Activated naive CD8-positive, alpha-beta T cell treated with anti-CD3 and anti-CD28 coated beads, Interleukin-2, amount 50 U/mL, for 24 hours (primary cell): ENCODE results near the gene SBSN.

Experiments used
- ATAC-seq: fragments of 150-1000 bp; cut with Tn5 transposase; one replicate; pipeline ENCODE4 v1.10.0; 2021
- DNase-seq: peaks from one replicate; pipeline ENCODE4 v3.0.0; 2021
- H3K27ac Mint-ChIP-seq: one replicate; pipeline ENCODE4 v1.8.0; 2021; ENCODE audit warnings: mild to moderate bottlenecking, mixed read lengths
- H3K27me3 Mint-ChIP-seq: one replicate; pipeline ENCODE4 v1.8.0; 2021; ENCODE audit warnings: mixed read lengths
- H3K36me3 Mint-ChIP-seq: one replicate; pipeline ENCODE4 v1.8.0; 2021; ENCODE audit warnings: low read depth, mixed read lengths
- H3K4me1 Mint-ChIP-seq: one replicate; pipeline ENCODE4 v1.8.0; 2021; ENCODE audit warnings: mixed read lengths
- H3K4me3 Mint-ChIP-seq: one replicate; pipeline ENCODE4 v1.8.0; 2021; ENCODE audit warnings: mild to moderate bottlenecking, moderate library complexity, mixed read lengths
- H3K9me3 Mint-ChIP-seq: one replicate; pipeline ENCODE4 v1.8.0; 2021; ENCODE audit warnings: mixed read lengths

SBSN gene

GRCh38 chr19:35529241-35530218 is 1.4 kb upstream of the SBSN start:
- Mint-ChIP-seq H3K9me3 (no peaks in the 10 kb centered on the region), H3K27ac (no peak overlapping the region), H3K27me3 (peaks cover 28% of the 10 kb centered on the region), H3K4me3 (no peak overlapping the region), H3K36me3 (no peaks in the 10 kb centered on the region), H3K4me1 (peaks cover 13% of the 10 kb centered on the region)
- ATAC-seq (no peak), DNase-seq (no peak)

DNA sequence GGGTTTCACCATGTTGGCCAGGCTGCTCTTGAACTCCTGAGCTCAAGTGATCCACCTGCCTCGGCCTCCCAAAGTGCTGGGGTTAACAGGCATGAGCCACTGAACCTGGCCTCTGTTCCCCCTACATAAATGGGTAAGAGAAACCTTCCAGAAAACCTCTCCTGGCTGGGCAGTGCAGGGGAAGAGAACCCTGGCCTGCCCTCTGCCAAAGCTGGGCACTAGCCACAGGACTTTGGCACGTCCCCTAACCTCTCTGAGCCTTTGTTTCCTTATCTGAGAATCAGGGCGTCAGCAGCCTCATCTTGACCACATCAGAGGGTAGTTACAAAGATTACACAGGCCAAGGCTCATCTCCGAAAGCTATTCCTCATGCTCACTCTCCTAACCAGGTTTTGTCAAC is 2.2 kb downstream of the SBSN start:
- Mint-ChIP-seq H3K27ac (no peak overlapping the region), H3K9me3 (no peaks in the 10 kb centered on the region), H3K27me3 (peaks cover 18% of the 10 kb centered on the region), H3K4me3 (no peak overlapping the region), H3K4me1 (no peaks in the 10 kb centered on the region), H3K36me3 (no peaks in the 10 kb centered on the region)
- no peak for DNase-seq
- ATAC-seq = no peak

DNA sequence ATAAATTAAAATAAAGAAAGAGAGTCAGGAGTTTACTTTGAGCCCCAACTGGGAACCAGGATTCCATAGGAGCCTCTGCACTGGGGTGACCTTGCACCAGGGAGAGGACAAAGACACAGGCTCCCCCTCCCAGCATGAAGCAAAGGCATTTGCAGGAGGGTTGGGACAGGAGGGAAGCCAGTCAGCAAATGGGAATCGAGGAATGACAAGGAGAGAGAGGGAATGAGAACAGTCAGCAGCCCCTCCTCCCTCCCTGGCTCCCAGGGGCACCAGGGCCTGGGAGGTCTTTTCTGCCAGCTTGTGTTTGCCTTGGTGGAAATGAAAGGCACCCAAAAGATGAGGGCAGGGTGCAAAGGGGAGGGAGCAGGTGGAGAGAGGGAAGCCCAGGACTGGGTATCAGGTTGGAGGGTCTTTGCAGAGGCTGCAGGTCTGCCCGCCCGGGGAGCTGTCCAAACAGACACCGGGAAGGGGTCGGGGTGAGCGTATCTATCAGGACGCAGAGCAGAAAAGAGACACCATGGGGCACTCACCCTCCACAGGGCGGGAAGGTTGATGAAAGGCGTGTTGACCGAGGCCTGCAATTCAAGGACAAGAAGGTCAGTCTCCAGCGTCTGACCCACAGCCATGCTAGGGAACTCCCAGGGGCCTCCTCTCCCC is 3.8 kb downstream of the SBSN start:
- Mint-ChIP-seq H3K27ac (no peak overlapping the region), H3K9me3 (no peaks in the 10 kb centered on the region), H3K4me3 (no peak overlapping the region), H3K4me1 (no peaks in the 10 kb centered on the region), H3K36me3 (no peaks in the 10 kb centered on the region), H3K27me3 (peaks cover 21% of the 10 kb centered on the region)
- ATAC-seq = no peak
- no peak for DNase-seq

- no peaks in the 10 kb centered on the region for H3K4me1 Mint-ChIP-seq
- H3K36me3 Mint-ChIP-seq = no peaks in the 10 kb centered on the region
- no peaks in the 10 kb centered on the region for H3K9me3 Mint-ChIP-seq
- H3K27ac Mint-ChIP-seq = no peak overlapping the region
- no peak overlapping the region for H3K4me3 Mint-ChIP-seq
- DNase-seq = no peak
- no peak for ATAC-seq
- H3K27me3 Mint-ChIP-seq = peaks cover 10% of the 10 kb centered on the region
Observed at GRCh38 chr19:35522745-35523327, 5.3 kb downstream of the SBSN start.

GRCh38 chr19:35521124-35521743 is 6.9 kb downstream of the SBSN start:
- no peak for DNase-seq
- no peaks in the 10 kb centered on the region for H3K4me1 Mint-ChIP-seq
- H3K36me3 Mint-ChIP-seq = no peaks in the 10 kb centered on the region
- no peak for ATAC-seq
- no peak overlapping the region for H3K4me3 Mint-ChIP-seq
- no peaks in the 10 kb centered on the region for H3K9me3 Mint-ChIP-seq
- H3K27ac Mint-ChIP-seq = no peak overlapping the region
- H3K27me3 Mint-ChIP-seq = peaks cover 9% of the 10 kb centered on the region

DNA sequence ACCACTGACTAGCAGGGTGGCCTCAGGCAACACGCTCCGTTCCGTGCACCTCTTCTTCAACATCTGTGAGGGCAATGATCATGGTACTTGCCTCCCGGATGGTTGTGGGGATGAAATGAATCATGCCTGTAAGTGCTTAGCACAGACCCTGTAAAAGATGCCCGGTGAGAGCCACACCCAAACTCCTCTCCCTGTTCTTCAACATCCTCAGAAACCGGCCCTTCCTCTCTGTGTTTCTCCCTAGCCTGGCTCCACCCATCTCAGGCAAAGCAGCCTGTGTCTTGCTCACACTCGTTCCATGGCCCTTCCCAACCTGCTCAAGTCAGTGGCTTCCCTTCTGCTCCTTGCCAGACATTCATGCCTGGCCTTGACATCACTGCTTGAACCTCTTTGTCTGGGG is 8.8 kb downstream of the SBSN start:
- H3K4me3 Mint-ChIP-seq = no peak overlapping the region
- no peak for ATAC-seq
- H3K27ac Mint-ChIP-seq = no peak overlapping the region
- H3K36me3 Mint-ChIP-seq = no peaks in the 10 kb centered on the region
- DNase-seq = no peak
- H3K4me1 Mint-ChIP-seq = no peaks in the 10 kb centered on the region
- no peaks in the 10 kb centered on the region for H3K9me3 Mint-ChIP-seq
- peaks cover 11% of the 10 kb centered on the region for H3K27me3 Mint-ChIP-seq

- peaks cover 13% of the 10 kb centered on the region for H3K27me3 Mint-ChIP-seq
- ATAC-seq = no peak
Observed at GRCh38 chr19:35518313-35518712, 9.8 kb downstream of the SBSN start.

GRCh38 chr19:35517342-35517741 is 10.8 kb downstream of the SBSN start:
- no peaks in the 10 kb centered on the region for H3K9me3 Mint-ChIP-seq
- H3K36me3 Mint-ChIP-seq = no peaks in the 10 kb centered on the region
- no peak overlapping the region for H3K4me3 Mint-ChIP-seq
- H3K4me1 Mint-ChIP-seq = no peaks in the 10 kb centered on the region
- ATAC-seq = no peak
- H3K27ac Mint-ChIP-seq = no peak overlapping the region
- no peak for DNase-seq
- H3K27me3 Mint-ChIP-seq = peaks cover 20% of the 10 kb centered on the region

More at GRCh38 chr19:35518313-35518712, 9.8 kb downstream of the SBSN start:
- H3K9me3 Mint-ChIP-seq = no peaks in the 10 kb centered on the region
- H3K4me3 Mint-ChIP-seq = no peak overlapping the region
- H3K27ac Mint-ChIP-seq = no peak overlapping the region
- DNase-seq = no peak
- H3K4me1 Mint-ChIP-seq = no peaks in the 10 kb centered on the region
- H3K36me3 Mint-ChIP-seq = no peaks in the 10 kb centered on the region

GRCh38 chr19:35516310-35516709 is 11.8 kb downstream of the SBSN start:
- Mint-ChIP-seq H3K27ac (no peak overlapping the region), H3K36me3 (no peaks in the 10 kb centered on the region), H3K4me3 (no peak overlapping the region), H3K9me3 (no peaks in the 10 kb centered on the region), H3K4me1 (no peaks in the 10 kb centered on the region), H3K27me3 (peaks cover 28% of the 10 kb centered on the region)
- ATAC-seq (no peak), DNase-seq (no peak)

DNA sequence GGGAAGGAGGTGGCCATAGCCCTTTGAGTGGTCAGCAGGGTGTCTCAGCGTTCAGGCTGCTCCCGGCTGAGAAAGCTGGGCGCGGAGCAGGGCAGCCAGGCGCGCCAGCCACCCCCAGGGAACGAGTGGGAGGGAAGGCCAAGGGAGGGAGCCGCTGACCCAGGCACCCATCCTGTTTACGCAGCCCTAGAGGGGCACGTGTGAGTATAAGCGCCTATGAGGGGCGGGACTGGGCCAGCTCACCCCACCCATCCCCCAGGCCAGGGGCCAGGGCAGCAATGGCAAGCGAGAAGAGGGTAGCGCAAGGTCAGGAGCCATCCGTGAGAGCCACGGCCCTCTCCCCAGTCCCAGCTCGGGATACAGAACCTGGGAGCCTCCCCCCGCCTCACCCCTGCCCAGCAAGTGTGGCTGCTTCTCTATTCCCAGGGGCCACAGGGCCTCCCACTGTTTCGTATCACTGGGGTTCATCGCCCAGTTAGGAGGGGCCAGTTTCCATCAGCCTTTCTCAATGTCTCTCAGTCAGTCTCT is 13.8 kb downstream of the SBSN start:
- Mint-ChIP-seq H3K9me3 (no peaks in the 10 kb centered on the region), H3K4me1 (peaks cover 11% of the 10 kb centered on the region), H3K4me3 (no peak overlapping the region), H3K27me3 (peaks cover 42% of the 10 kb centered on the region), H3K27ac (no peak overlapping the region), H3K36me3 (no peaks in the 10 kb centered on the region)
- ATAC-seq (no peak), DNase-seq (no peak)

DNA sequence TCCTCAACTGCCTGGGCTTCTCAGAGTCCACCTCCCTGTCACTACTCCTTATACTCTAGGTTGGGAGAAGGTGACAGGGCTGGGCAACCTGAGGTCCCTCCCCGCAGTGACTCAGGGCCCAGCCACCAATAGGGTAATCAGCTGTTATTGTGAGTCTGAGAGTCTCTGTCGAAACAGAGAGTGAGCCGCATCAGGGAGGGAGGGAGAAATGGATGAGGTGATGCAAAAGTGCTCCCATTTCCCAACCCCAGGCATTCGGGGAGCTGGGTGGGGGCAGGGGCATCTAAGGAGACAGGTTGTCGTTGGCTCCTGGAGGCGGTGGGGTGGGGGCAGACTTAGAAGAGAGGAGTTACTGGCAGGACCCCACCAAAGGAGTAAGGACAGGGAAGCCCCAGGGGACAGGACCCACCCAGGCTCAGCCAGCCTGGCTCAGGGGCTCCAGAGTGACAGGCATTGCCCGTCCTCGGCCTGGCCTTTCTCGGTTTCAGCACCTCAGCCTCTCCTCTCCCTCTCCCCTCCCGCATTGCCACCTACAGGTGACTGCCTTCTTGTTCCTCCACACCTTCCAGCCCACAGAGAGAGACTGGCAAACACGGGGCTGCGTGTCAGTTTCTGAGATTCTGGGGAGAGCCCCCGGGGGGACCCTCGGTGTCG is 14.4 kb downstream of the SBSN start, which contains the start of gene DMKN:
Gene DMKN, minus strand, starts transcription at position 22 of the 654 bp plus-strand sequence. CDS start 174 bp downstream, outside the sequence.
- Mint-ChIP-seq H3K27ac (no peak within 1 kb of the TSS), H3K4me3 (no peak within 1 kb of the TSS)

DNA sequence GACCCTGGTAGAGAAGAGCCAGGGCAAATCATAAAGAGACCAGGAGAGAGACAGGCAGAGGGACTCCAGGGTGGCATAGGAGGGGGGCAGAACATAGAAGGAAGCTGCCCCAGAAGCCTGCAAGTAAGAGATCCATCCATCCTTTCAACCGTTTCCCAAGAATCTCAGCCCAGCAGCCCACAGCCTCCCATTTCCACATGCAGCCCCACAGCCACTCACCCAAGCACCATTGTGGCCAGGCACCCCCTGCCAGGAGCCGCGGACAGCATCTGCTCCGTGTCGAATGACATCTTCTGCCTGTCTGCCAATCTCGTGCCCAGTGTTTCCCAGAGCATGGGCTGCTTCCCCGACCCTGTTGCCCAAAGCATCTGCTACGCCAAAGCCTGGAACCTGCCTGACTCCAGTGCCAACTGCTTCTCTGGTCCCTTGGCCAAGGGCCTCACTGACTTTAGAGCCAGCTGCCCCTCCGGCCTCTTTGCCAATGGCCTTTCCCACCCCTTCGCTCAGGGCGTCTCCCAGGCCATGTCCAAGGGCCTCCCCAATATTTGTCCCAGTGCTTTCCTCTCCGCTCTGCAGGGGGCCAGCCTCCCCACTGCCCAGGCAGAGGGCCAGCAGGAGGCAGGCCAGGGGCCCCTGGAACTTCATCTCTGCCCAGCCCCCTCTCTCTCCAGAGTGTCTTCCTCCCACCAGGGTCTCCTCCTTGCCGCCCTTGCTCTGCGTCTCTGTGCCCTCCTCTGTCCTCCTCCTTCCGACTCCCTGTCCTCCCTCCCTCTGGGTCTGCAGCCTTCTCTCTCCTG is 15.1 kb downstream of the SBSN start:
- no peaks in the 10 kb centered on the region for H3K9me3 Mint-ChIP-seq

More for the DNA sequence above, 14.4 kb downstream of the SBSN start, which contains the start of gene DMKN:
- Mint-ChIP-seq H3K27me3 (peaks cover 44% of the 10 kb centered on the region), H3K9me3 (no peaks in the 10 kb centered on the region), H3K4me1 (peaks cover 13% of the 10 kb centered on the region), H3K36me3 (no peaks in the 10 kb centered on the region)
- no peak for DNase-seq
- ATAC-seq = no peak

DNA sequence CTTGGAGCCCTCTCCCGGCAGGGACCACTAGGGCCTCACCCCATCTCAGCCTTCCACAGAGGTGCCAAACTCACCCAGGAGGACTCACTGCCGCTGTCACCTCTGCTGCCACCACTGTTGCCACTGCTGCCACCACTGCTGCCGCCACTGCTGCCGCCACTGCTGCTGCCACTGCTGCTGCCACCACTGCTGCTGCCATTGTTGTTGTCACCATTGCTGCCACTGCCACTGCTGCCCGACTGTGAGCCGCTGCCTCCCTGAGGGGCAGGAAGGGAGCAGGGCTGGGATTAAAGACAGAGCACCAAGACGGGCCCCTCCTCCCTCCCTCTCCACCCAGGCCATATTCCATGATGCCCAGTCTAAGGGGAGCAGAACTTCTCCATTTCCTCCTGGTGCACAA is 16.8 kb downstream of the SBSN start:
- H3K36me3 Mint-ChIP-seq = no peaks in the 10 kb centered on the region
- peaks cover 15% of the 10 kb centered on the region for H3K4me1 Mint-ChIP-seq
- no peak for DNase-seq
- no peak for ATAC-seq
- no peaks in the 10 kb centered on the region for H3K9me3 Mint-ChIP-seq
- no peak overlapping the region for H3K4me3 Mint-ChIP-seq
- H3K27me3 Mint-ChIP-seq = peaks cover 54% of the 10 kb centered on the region
- no peak overlapping the region for H3K27ac Mint-ChIP-seq

More for the DNA sequence above, 15.1 kb downstream of the SBSN start:
- Mint-ChIP-seq H3K27me3 (peaks cover 49% of the 10 kb centered on the region), H3K4me1 (peaks cover 15% of the 10 kb centered on the region), H3K4me3 (no peak overlapping the region), H3K27ac (no peak overlapping the region), H3K36me3 (no peaks in the 10 kb centered on the region)
- no peak for DNase-seq
- ATAC-seq = no peak
